B cell (primary cell): ENCODE measurements around the gene DOCK4. TPM values are rescaled to one million over a fixed set of nuclear protein-coding genes. Genes with fewer than 3 reads are reported as not detected.

Experiments
- ATAC-seq: fragments of 200-7000 bp; cut with Tn5 transposase; one replicate; pipeline ENCODE4 v1.10.0; 2021; ENCODE audit warnings: low read depth, mild to moderate bottlenecking, moderate number of reproducible peaks, moderate library complexity
- CTCF ChIA-PET: fragments of 350-600 bp; sonication (Branson Sonifier 250); formaldehyde crosslinking; loops from one replicate; lab custom pipeline; 2021; ENCODE audit warnings: antibody characterized with exemption, inconsistent platforms; lab: Charles Lee
- POLR2A ChIA-PET: fragments of 350-600 bp; sonication (Branson Sonifier 250); formaldehyde crosslinking; loops from one replicate; lab custom pipeline; 2021; ENCODE audit warnings: antibody characterized with exemption; lab: Charles Lee
- DNase-seq: peaks from one replicate; pipeline ENCODE4 v3.0.0; 2013
- H2AFZ ChIP-seq: 2 replicates; pipeline ENCODE4 v1.6.1; 2012; ENCODE audit warnings: mild to moderate bottlenecking, low read depth, low read length; ENCODE audit not compliant: insufficient read depth, poor library complexity, severe bottlenecking
- H3K27ac ChIP-seq, 2 donors: 1 replicate in 1 of 2; 2 replicates in 1 of 2; pipeline ENCODE4 v1.5.1; 2012 to 2013; ENCODE audit warnings: low read length in 2 of 2, mild to moderate bottlenecking in 2 of 2, moderate library complexity in 1 of 2
- H3K27me3 ChIP-seq, 4 experiments: fragments of 200-600 bp in 1 of 4; sonication (generic) in 1 of 4; replicated peaks in 1 of 4; 1 replicate in 2 of 4; 2 replicates in 2 of 4; pipeline versions ENCODE4 v1.6.1 to v1.7.0; 2013 to 2016; ENCODE audit warnings: low read length in 3 of 4, mild to moderate bottlenecking in 2 of 4, mixed read lengths in 1 of 4, moderate library complexity in 1 of 4; ENCODE audit not compliant: insufficient read depth in 4 of 4, control insufficient read depth in 3 of 4; ENCODE audit errors: control extremely low read depth in 1 of 4
- H3K36me3 ChIP-seq, 2 experiments: replicated peaks in 1 of 2; 1 replicate in 1 of 2; 2 replicates in 1 of 2; pipeline versions ENCODE4 v1.6.1 to v1.7.1; 2013; ENCODE audit warnings: low read length in 1 of 2; ENCODE audit not compliant: insufficient read depth in 2 of 2, control insufficient read depth in 1 of 2; ENCODE audit errors: control extremely low read depth in 1 of 2, extremely low read depth in 1 of 2
- H3K4me1 ChIP-seq, 2 donors: fragments of 200-600 bp in 1 of 2; sonication (generic) in 1 of 2; 1 replicate in 1 of 2; 2 replicates in 1 of 2; pipeline versions ENCODE4 v1.5.1 to v1.6.1; 2013 to 2017; ENCODE audit warnings: low read length in 2 of 2; ENCODE audit not compliant: control insufficient read depth in 2 of 2, insufficient read depth in 2 of 2
- H3K4me2 ChIP-seq: replicated peaks from 2 replicates; pipeline ENCODE3; 2012; ENCODE audit warnings: mild to moderate bottlenecking, low read depth, low read length; ENCODE audit not compliant: poor library complexity, severe bottlenecking
- H3K4me3 ChIP-seq, 5 experiments: fragments of 200-600 bp in 1 of 5; sonication (generic) in 1 of 5; 1 replicate in 3 of 5; 2 replicates in 2 of 5; pipeline versions ENCODE4 v1.5.1 to v1.7.0; 2011 to 2016; ENCODE audit warnings: low read length in 4 of 5, mild to moderate bottlenecking in 4 of 5, low read depth in 2 of 5, control low read depth in 1 of 5, moderate library complexity in 1 of 5; ENCODE audit not compliant: insufficient read depth in 1 of 5; ENCODE audit errors: control extremely low read depth in 1 of 5, extremely low read depth in 1 of 5
- H3K79me2 ChIP-seq: fragments of 200-600 bp; sonication (generic); one replicate; pipeline ENCODE4 v1.6.0; 2016; ENCODE audit warnings: low read length; ENCODE audit not compliant: control insufficient read depth, insufficient read depth
- H3K9ac ChIP-seq: fragments of 200-600 bp; sonication (generic); 2 replicates; pipeline ENCODE4 v1.6.1; 2017; ENCODE audit warnings: mild to moderate bottlenecking, low read length, moderate library complexity
- H3K9me3 ChIP-seq, 3 donors: one replicate each; pipeline versions ENCODE4 v1.6.1 to v1.7.1; 2013; ENCODE audit warnings: low read length in 2 of 3; ENCODE audit not compliant: control insufficient read depth in 2 of 3, insufficient read depth in 1 of 3; ENCODE audit errors: control extremely low read depth in 1 of 3
- H4K20me1 ChIP-seq: 2 replicates; pipeline ENCODE4 v1.6.0; 2012; ENCODE audit warnings: mild to moderate bottlenecking, low read length; ENCODE audit not compliant: insufficient read depth, control insufficient read depth, poor library complexity, severe bottlenecking
- H3K27ac Mint-ChIP-seq: one replicate; pipeline ENCODE4 v1.8.0; 2021; ENCODE audit warnings: mixed read lengths
- H3K27me3 Mint-ChIP-seq: one replicate; pipeline ENCODE4 v1.8.0; 2021; ENCODE audit warnings: mixed read lengths
- H3K4me1 Mint-ChIP-seq: one replicate; pipeline ENCODE4 v1.8.0; 2021; ENCODE audit warnings: mixed read lengths
- H3K4me3 Mint-ChIP-seq: one replicate; pipeline ENCODE4 v1.8.0; 2021; ENCODE audit warnings: mixed read lengths
- H3K9me3 Mint-ChIP-seq: one replicate; pipeline ENCODE4 v1.8.0; 2022; ENCODE audit warnings: mixed read lengths; ENCODE audit not compliant: insufficient read depth
- CTCF ChIP-seq: fragments of 200-600 bp; IDR thresholded peaks from one replicate; pipeline ENCODE4 v1.8.0; 2022; ENCODE audit warnings: antibody characterized with exemption, mild to moderate bottlenecking
- EZH2 ChIP-seq: IDR thresholded peaks from 2 replicates; pipeline ENCODE4 v1.6.1; 2012; ENCODE audit warnings: borderline replicate concordance, low read depth, mild to moderate bottlenecking, moderate library complexity, low read length; ENCODE audit not compliant: insufficient read depth, poor library complexity, severe bottlenecking
- WGBS: methylation state at CpG from one replicate; pipeline ENCODE4 v1.1.5; 2013; ENCODE audit warnings: missing lambda C conversion rate; ENCODE audit not compliant: insufficient coverage; 5-methylcytosine and 5-hydroxymethylcytosine counted together
- intact Hi-C: fragments of 100-400 bp; cut with micrococcal nuclease; formaldehyde crosslinking; loops from one replicate; pipeline ENCODE4 v1.10.0; 2022
- polyA plus RNA-seq: library from polyadenylated mRNA; depleted of rRNA; stranded (reverse); fragments of >200 nt; gene quantifications from 2 replicates; pipeline ENCODE4 v1.2.3, GENCODE V29; 2012
- total RNA-seq, 2 donors: library from RNA; stranded (reverse); fragments of 120-200 nt in 1 of 2; gene quantifications; 1 replicate in 1 of 2; 2 replicates in 1 of 2; pipeline versions ENCODE4 v1.2.3 to v1.2.4, GENCODE V29; 2013 to 2022

The DOCK4 gene
- total and polyA plus RNA-seq, 2 donors (not counting 1 experiment from before 2014, with no cell fraction given), result 0.03 to 4.1 TPM

DNA sequence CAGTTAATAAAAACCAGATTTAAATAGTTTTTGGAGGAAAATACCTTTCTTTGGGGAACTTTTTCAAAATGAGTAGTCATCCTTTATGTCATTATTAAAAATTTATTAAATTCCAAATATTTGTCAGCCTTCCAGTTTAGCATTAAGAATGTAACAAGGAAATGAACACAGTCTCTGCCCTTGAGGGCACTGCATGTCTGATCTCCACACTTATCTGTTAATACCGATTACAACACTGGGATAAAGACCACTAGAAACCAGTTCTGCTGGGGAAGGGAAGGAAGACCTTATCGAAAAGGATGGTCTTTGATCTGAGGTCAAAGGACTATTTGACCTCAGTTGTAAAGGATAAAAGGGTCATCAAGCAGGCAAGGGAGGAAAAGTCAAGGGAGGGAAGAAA lies 320.0 kb downstream of the DOCK4 start:
- WGBS, result 85% methylated on average over 1 of the region's 2 CpGs
- H3K4me2 ChIP-seq, result no peak overlapping the region
- DNase-seq (no peak), ATAC-seq (no peak)
- H3K9ac ChIP-seq, result no peak overlapping the region
- TF ChIP-seq EZH2, result no peak
- TF ChIP-seq CTCF, result no peak
- no peak overlapping the region for H3K4me3 ChIP-seq
- H3K36me3 ChIP-seq, result no peaks in the 10 kb centered on the region
- H3K4me1 ChIP-seq, result no peaks in the 10 kb centered on the region
- no peaks in the 10 kb centered on the region for H3K27me3 ChIP-seq
- Mint-ChIP-seq H3K4me3 (no peak overlapping the region), H3K27ac (no peak overlapping the region), H3K9me3 (peaks cover 2% of the 10 kb centered on the region), H3K27me3 (no peaks in the 10 kb centered on the region), H3K4me1 (no peaks in the 10 kb centered on the region)
- no peaks in the 10 kb centered on the region for H3K79me2 ChIP-seq
- CTCF ChIA-PET, result no interaction called here
- POLR2A ChIA-PET, result no interaction called here
- H2AFZ ChIP-seq, result no peak overlapping the region
- H3K9me3 ChIP-seq, result no peaks in the 10 kb centered on the region
- H4K20me1 ChIP-seq, result no peaks in the 10 kb centered on the region
- intact Hi-C loops, result no loop called here
- H3K27ac ChIP-seq, result no peak overlapping the region

GRCh38 chr7:111883241-111883640 lies 323.0 kb downstream of the DOCK4 start:
- DNase-seq (no peak), ATAC-seq (no peak)
- no peaks in the 10 kb centered on the region for H3K36me3 ChIP-seq

More at GRCh38 chr7:111883241-111883640, 323.0 kb downstream of the DOCK4 start:
- H3K27me3 Mint-ChIP-seq, result peaks cover 2% of the 10 kb centered on the region
- H3K4me1 Mint-ChIP-seq, result no peaks in the 10 kb centered on the region
- Histone ChIP-seq H2AFZ (no peak overlapping the region), H3K79me2 (no peaks in the 10 kb centered on the region), H4K20me1 (no peaks in the 10 kb centered on the region), H3K27me3 (peaks cover 0 to 3% (median 0%) of the 10 kb centered on the region in 4 experiments), H3K9ac (no peak overlapping the region), H3K4me2 (no peak overlapping the region), H3K9me3 (peaks cover 0 to 4% (median 0%) of the 10 kb centered on the region in 3 donors), H3K4me3 (no peak overlapping the region), H3K4me1 (no peaks in the 10 kb centered on the region), H3K27ac (no peak overlapping the region)
- H3K4me3 Mint-ChIP-seq, result no peak overlapping the region
- peaks cover 2% of the 10 kb centered on the region for H3K9me3 Mint-ChIP-seq
- ChIA-PET CTCF (no interaction called here), POLR2A (no interaction called here)
- no peak overlapping the region for H3K27ac Mint-ChIP-seq
- TF ChIP-seq CTCF (no peak), EZH2 (no peak)
- intact Hi-C loops, result no loop called here
